HG03159 (cell line): ENCODE data around the gene GPC5.

Source experiments
- ATAC-seq: cut with Tn5 transposase; IDR thresholded peaks from one replicate; pipeline ENCODE4 v1.9.1; 2021; ENCODE audit warnings: mild to moderate bottlenecking, moderate library complexity; ENCODE audit not compliant: unreplicated experiment

The GPC5 gene

DNA sequence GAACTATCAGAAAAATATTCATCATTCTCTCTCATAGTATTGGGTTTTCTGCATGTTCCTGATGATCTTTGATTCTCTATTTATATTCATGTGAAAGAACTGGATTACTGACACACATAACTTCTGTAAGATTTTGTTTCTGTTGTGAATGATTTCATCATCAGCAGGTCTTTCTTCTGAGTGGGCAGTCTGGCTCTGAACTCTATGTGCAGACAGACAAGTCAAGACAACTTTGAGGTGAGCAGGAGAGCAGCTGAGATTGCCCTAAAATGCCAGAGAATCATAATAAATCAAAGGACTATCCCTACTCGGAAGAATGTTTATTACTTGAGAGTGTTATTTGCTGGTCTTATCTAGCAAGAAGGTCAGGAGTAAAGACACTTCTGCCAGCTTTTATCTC is 1176.1 kb downstream of the GPC5 start:
- no peak for ATAC-seq

DNA sequence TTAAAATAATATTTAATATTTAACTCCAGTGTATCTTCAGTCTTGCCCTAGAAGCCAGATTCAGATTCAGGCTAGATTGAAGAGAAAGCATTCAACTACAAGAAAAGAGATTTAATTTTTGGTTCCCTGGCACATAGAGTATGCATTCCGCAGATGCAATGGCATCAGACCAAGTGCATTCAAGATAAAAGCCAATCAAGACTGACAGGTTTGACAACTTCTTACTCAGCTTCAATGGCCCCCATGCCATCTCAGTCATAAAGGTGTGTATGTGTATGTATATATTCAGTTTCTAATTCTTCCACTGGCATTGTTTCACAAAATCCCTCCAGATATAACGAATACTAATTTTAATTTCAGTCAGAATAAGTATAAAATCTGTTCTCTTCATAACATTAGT is 1177.4 kb downstream of the GPC5 start:
- ATAC-seq, result no peak

DNA sequence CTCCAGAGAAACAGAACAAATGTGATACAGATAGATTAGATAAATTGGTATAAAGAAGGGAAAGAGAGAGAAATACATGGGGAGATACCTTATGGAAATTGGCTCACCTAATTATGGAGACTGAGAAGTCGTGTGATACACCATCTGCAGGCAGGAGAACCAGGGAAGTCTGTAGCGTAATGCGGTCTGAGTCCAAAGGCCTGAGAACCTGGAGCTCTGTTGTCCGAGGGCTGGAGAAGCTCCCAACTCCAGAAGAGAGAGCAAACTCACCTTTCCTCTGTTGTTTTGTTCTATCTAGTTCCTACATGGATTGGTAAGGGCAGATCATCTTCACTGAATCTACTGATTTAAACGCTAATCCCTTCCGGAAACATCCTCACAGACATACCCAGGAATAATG is 1179.9 kb downstream of the GPC5 start:
- no peak for ATAC-seq

DNA sequence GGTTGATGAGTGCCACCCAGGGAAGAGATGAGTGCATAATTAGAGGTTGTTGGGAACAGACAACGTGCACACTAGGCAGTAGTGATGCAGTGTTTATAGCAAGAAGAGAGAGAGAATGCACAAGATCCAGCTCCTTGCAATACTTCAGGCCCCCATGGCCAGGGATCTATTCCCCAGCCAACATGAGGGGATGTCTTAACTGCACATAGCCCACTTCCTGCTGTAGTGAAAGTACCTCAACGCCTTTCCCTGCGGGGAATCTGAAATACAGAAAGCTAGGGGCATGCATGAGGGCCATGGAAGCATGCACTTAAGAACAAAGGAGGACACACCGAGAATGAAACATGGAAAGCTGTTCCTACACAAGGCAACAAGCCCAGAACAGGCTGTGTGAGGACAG is 1191.5 kb downstream of the GPC5 start:
- no peak for ATAC-seq

DNA sequence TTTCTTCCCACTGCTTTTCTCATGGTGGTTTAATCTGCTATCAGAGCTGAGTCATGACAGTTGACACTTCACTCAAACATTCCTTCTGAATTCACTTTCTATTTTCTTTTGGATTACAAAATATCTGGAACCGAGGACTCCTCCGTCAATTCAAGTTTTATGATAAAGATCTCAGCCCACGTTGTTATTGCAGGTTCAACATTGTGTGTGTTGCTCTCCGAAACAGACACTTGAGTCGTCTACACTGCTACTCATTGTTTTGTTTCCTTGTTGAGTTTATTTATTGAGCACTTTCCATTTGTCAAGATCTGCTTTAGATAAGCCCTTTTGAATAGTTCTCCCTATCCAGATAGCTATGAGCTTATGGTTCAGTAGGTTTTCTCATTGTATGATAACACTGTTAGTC is 1192.1 kb downstream of the GPC5 start:
- no peak for ATAC-seq

DNA sequence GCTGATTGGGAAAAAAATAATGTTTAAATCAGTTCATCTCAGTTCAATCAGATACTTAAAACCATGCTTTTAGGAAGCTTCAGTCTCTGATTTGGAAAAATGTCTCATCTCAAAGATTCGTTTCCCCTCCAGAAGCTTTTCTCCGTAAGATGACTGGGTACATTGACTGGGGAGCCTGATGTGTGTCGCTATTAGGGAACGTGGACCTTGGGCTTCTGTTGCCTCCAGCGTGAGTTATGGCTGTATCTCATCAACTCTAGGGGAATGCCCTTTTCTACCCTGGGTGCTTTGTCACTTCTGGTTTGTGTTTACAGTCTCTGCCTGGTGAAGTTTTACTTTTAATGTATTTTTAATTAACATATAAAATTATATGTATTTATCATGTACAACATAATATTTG is 1192.7 kb downstream of the GPC5 start:
- no peak for ATAC-seq

DNA sequence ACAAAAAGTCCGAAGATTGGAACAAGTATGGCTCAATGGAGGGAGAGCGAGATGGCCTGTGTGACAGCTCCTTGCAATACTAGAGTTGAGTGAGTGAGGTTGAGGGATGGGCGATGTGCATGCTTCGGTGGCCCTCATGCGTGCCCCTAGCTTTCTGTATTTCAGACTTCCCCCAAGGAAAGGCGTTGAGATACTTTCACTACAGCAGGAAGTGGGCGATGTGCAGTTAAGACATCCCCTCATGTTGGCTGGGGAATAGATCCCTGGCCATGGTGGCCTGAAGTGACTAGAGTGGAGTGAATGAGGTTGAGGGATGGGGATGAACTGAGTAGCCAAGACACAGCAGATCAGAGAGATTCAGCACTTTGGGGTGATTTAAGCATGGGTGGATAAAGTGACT is 1194.3 kb downstream of the GPC5 start:
- no peak for ATAC-seq

DNA sequence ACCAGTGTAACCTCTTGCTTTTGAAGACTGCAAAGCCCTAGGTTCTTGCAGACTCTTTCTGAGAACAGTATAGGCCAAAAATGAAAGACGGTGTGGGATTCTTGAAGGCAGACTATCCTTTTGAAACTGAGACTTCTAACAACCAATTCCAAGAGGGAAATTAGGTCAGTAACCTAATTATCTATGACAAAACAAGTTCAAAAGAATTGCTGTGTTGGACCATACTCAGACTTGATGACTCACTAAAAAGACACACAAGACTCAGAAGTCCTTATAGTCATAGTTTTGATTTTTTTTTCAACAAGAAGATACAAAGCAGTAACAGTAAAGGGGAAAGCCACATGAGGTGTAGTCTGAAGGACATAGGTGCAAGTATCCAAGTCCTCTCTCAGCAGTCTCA is 1204.1 kb downstream of the GPC5 start:
- no peak for ATAC-seq

DNA sequence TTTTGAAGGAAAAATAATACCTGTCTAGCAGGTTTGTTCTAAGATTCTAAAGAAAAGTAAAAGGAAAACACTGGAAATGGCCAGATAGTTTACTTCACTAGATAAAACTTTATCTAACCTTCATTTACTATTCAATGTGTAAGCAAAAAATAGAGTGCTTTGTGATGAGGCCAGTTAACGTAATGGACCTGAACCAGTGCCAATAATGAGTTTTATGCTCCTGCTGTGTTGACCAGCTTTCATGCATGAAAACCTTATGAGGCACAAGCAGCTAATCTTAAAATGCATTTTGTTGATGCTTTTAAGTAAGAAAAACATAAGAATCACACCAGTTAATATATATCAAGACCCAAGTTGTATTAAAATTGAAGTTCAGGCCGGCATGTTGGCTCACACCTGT is 1211.0 kb downstream of the GPC5 start:
- no peak for ATAC-seq

DNA sequence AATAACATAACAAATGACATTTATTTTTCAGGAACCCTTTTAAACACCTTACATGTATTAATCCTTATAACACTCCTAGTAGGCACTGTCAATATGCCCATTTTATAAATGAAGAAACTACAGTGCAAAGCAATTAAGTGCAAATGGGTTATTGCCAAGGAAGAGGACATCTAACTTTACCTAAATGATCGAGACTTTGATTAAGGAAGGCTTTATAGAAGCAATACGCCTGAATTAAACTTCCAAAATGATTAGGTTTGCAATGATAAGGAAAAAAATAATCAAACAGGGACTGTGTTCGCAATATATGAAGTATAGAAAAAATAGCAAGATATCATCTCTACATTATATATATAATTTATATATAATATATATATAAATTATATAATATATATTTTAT is 1214.5 kb downstream of the GPC5 start:
- no peak for ATAC-seq

DNA sequence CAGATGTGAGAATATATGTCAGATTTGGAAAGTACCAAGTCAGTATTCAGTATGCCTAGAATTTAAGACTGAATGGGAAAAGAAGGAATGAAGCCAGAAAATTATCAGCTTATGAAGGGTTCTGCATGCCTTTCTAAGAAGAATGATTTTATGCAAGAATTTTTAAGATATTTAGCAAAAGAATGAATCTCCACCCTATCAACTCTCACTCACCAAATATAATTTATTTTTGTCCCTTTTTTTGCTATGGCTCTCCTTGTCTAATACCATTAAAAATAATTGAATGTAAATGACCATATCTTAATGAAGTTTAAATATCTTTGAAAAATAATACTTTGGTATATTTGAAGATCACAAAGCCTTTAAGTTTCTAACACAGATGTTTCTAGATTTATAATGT is 1215.5 kb downstream of the GPC5 start:
- ATAC-seq, result no peak

DNA sequence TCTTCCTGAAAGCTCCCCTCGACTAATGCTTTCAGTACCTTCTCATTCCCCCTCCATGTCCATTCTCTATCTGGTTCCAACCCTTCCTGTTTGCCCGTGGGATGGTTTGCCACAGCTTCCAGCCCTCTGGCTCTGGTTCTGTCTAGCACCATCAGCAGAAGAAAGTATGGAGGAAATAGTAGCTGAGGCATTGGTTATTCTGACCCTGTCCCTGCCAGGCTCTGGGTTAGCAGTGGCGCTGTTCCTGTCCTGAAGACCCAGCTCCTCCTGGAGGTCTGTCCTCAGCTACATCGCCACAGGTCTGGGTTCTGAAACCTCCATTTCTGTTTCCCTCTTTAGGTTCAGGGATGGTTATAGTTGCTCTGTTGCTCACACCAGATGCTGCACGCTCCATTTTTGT is 1223.6 kb downstream of the GPC5 start:
- no peak for ATAC-seq

DNA sequence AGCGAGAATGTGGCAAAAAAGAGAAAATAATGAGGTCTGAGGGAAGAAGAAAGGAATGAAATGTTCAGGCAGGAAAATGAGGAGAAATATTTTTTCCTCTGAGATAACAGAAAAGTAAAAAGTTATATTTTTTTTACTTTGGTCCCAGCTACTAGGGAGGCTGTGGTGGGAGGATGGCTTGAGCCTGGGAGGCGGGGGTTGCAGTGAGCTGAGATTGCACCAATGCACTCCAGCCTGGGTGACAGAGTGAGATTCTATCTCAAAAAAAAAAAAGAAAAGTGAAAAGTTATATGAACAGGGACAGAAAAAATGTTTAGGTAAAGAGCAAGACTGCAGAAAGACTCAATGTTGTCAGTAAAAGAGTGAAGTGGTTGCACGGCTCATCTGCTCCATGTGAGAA is 1224.5 kb downstream of the GPC5 start:
- no peak for ATAC-seq

DNA sequence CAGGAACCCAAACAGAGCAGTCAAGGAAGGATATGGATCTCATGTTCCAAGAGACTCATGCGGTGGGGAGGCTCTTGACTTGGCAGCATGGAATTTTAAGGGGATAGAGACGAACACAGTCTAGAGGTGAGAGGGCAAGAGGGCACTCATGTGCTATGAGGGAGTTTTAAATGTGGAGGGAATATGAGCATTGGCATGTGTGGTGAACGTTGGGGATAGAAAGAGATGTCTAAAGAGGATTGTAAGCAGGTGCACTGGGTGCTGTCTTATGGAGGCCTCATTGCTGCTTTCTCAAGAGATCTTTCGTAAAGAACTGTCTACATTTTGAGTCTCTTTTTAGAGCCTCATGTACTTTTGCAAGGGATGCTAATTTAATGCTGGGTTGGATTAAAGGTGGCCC is 1227.9 kb downstream of the GPC5 start:
- ATAC-seq, result no peak

DNA sequence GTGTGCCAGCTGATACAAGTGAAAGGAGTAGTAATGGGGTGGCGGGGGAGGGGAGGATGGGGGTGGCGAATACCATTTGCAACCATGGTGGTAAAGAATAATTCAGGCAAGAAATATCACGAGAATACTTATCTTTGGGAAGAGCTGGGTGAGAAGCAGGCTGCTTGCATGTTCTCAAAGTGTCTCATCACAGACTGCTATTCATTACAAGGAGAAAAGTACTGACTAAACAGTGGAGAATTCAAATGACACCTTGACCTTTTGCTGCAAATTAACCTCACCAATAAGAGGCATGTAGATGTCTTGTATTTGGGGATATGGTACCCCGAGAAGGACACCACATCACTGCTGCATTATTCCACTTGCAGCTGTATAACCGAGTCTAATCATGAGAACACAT is 1242.5 kb downstream of the GPC5 start:
- no peak for ATAC-seq

DNA sequence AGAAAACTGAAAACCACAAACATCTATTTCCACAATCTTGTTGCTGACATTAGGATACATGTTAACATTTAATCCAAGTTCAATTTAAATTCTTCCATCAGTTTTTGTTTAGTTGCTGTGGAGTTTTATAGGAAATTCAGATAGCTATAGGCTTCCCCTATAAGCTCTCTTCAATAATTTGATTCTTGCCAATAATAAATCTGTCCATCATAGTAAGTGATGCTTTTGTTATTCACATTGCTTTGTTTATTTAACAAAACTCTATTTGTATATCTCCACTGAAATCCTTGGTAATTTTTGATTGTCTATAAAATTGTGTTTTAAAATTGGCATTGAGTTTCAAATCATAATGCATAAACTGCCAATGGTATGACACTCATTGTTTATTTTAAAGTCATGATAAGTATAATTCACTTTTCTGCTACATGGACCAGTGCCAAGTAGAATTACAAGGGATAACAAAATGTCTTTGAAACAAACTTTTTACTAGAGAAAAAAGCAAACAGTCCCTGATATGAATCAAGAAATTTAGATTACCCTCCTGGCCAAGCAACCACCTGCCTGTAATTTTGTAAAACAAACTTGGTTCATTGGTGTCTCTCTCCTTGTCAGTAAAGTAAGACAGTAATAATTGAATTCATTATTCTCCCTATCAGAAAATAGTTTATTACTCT is 1250.9 kb downstream of the GPC5 start:
- ATAC-seq, result no peak

DNA sequence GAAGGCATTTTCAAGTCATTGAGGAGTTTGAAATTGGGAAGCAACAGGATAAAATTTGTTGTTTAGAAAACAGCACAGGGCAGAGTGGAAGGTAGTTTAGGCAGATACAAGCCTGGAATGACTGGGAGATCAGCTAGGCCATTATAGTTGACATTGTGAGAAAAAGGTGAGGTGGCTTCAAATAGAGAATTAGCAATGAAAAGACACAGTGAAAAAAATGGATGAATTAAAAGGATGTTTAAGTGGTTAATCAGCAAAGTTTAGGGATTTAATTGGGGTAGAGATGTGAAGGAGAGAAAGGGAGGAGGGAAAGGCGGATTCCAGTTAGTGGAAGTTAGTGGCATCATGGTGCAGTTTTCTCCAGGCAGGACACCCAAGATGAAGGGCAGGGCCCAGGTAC is 1257.7 kb downstream of the GPC5 start:
- ATAC-seq, result no peak

DNA sequence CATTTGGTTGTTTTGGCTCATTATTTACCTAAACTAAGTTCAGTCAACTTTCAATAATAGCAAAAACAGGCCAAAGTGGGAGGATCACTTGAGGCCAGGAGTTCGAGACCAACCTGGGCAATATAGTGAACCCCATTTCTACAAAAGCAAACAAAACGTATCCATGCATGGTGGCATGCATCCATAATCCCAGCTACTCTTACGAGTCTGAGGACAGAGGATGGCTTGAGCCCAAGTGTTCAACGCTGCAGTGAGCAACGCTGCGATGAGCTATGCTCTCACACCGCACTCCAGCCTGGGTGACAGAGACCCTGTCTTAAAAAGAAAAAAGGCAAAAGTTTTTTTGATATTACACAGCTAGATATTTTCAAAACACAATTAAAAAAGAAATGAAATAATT is 1258.2 kb downstream of the GPC5 start:
- ATAC-seq, result no peak

DNA sequence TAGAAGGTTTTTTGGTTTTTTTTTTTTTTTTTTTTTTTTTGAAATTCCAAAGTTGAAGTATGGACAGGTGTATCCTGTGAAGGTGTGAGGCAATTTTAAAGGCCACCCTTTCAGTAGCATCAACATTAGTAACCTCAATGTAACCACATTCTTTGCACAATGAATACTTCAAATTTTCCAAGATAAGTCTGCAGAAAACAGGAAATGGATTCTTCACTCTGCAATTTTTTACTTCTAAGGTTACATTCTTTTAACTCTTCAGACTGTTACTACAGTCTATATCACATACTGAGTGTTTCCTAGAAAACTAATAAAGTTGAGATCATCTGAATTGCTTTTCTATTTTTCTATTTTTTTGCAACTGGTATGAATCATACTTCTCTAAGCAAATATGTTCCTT is 1259.1 kb downstream of the GPC5 start:
- ATAC-seq, result no peak

DNA sequence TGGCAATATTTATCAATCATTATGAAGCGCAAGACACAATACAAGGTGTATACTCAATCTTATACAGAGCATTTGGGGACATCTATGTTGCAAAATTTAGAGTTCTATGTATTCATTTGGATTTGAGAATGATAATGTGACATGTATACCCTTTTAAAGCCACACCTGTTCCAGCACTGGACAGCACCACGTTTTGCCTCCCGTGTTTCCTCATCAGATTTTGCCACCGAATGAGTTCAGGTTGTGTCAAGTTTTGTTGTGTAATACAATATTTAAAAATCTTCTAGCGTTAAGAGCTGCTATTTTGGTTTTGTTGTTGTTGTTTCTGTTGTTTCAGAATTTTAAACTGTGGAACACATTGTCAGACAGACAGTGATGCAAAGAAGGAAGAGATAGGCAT is 1259.9 kb downstream of the GPC5 start:
- no peak for ATAC-seq

DNA sequence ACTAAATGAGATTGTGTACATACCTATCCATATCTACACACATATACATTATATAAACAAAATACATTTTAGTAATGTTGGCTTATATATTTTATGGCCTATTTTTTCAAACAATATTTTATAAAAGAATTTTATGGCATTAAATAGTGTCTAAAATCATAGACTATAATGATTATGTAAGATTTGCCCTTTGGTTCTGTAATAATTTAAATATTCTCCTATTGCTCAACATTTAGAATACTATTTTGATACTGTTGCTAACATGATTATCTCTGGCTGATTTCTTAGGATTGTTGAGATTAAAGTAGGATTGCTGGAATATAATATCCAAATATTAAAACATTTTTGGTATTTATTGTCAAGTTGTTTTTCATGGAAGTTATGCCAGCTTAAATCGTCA is 1263.0 kb downstream of the GPC5 start:
- no peak for ATAC-seq

DNA sequence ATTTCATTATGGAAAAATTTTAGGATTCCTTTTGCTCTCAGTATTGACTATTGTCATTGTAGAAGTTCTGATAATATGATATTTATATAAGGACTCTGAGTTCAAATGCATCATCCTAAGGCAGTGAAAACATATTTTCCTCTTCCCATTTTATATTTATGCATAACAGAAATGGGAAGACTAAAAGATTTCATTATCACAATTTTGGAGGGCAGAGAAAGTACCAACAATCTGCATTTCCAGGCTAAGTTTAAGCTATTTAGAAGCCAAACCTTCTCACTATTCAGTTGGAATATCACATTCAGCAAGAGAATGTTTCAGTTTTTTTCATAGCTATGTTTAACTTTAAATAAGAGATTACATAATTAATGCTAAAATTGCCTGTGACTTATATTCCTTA is 1269.7 kb downstream of the GPC5 start:
- ATAC-seq, result no peak

DNA sequence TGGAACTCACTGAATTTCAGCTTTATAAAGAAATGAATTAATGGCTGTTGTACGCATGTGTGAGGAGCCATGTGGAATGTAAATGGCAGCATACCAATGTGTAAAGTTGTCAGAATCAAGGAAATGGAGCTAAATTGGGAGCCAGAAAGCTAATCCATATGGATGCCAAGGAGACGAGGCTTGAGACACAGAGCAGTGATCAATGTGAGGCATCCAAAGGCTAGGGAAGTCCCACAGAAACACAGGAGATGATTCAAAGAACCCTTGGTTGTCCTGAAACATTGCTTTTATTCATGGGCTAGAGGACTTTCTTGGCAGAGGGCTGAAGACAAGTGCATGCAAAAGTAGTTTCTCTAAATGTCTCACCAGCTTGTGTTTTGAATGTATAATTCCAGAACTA is 1271.7 kb downstream of the GPC5 start:
- no peak for ATAC-seq

DNA sequence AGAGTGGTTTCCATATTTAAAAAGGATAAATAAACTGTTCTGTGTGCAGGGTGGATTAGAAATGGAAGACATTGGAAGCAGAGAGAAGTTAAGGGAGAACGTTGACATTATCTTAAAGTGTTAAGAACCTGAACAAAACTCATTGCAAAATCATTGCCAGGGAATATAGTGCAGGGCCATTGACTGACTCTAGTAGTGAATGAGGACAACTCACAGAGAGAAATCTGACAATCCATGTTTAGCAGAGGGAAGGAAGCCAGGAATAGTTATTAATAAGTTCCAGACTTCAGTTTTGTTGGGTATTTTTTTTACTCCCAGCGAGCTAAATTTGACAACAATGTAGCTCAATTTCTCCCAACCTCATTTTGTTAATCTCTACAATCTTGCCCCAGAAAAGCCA is 1273.4 kb downstream of the GPC5 start:
- ATAC-seq, result no peak
